Right atrium auricular region (tissue), 2 donors: Measurements from ENCODE around the gene ANP32A. TPM values are rescaled to one million over a fixed set of nuclear protein-coding genes. Genes with fewer than 3 reads are reported as not detected.
A peak's percentile ranks its signal among the peaks of the same experiment; 100 is the strongest.

Experiments used
- DNase-seq: peaks from one replicate; pipeline ENCODE4 v3.0.0-alpha.2; 2019; ENCODE audit warnings: low spot score
- H3K27ac ChIP-seq, 2 donors: fragments of 200-600 bp; sonication (generic); 1 replicate in 1 of 2; 2 replicates in 1 of 2; pipeline ENCODE4 v1.5.1; 2016 to 2019
- H3K27me3 ChIP-seq, 2 donors: fragments of 200-600 bp; sonication (generic); one replicate each; pipeline versions ENCODE4 v1.5.1 to v1.6.0; 2017 to 2019
- H3K36me3 ChIP-seq: fragments of 200-600 bp; sonication (generic); one replicate; pipeline ENCODE4 v1.5.1; 2016
- H3K4me1 ChIP-seq, 2 donors: fragments of 200-600 bp; sonication (generic); one replicate each; pipeline versions ENCODE4 v1.5.1 to v1.6.0; 2017 to 2019
- H3K4me3 ChIP-seq, 2 donors: fragments of 200-600 bp; sonication (generic); 1 replicate in 1 of 2; 2 replicates in 1 of 2; pipeline ENCODE4 v1.5.1; 2017 to 2019; ENCODE audit warnings: mild to moderate bottlenecking in 1 of 2, moderate library complexity in 1 of 2
- H3K9me3 ChIP-seq, 2 donors: fragments of 200-600 bp; sonication (generic); one replicate each; pipeline ENCODE4 v1.5.1; 2019
- total RNA-seq, 2 donors: library from RNA; depleted of rRNA; stranded (reverse); fragments of >200 nt; gene quantifications; one replicate each; pipeline ENCODE4 v1.1.0, GENCODE V29; 2016
- TF ChIP-seq, protein P1 (sequence below), 2 donors: fragments of 200-600 bp; sonication (generic); IDR thresholded peaks; one replicate each; pipeline ENCODE4 v1.5.1; 2019; ENCODE audit warnings: antibody characterized with exemption in 2 of 2

Gene ANP32A
- total RNA-seq, 2 donors from 2014 or later: 60.9 to 69.2 TPM

DNA sequence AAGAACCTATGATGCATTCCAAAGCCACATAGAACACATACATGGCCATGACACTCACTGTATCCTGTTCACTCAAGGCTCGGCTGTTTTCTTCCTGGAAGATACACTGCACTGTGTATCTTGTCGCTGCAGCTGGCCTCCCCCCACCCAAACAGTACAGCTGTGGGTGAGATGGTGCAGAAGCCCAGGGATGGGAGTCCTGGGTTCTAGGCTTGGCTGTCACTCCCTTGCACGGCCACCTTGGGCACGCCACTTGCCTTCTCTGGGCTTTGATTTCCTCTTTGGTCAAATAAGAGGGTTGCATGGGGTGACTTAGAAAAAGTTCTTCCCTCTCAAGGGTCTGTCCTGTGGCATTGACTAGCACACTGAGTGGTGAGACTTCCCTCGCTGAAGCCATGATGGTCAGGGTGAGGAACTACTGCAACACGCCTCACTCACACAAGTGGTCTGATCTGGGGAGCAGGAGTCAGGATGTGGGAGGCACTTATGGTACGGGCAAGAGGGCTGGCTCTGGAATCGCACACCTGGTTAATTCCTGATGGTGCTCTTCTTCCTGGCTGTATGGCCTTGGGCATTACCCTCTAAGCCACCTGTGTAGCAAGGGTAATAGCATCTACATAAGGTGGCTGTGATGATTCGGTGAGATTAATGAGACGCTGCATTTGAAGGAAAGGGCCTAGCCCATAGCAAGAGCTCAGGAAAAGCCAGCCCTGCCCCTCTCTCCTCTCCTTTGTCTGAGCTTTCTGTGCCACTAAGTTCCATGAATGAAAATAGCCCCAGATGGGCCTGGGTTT lies 44.0 kb downstream of the ANP32A start:
- no peak for DNase-seq
- no peak overlapping the region for H3K4me3 ChIP-seq
- peaks cover 32% of the 10 kb centered on the region for H3K36me3 ChIP-seq
- H3K27ac ChIP-seq: peak overlapping the region; percentile 52 to 79
- H3K27me3 ChIP-seq: no peaks in the 10 kb centered on the region
- TF ChIP-seq, protein P1, sequence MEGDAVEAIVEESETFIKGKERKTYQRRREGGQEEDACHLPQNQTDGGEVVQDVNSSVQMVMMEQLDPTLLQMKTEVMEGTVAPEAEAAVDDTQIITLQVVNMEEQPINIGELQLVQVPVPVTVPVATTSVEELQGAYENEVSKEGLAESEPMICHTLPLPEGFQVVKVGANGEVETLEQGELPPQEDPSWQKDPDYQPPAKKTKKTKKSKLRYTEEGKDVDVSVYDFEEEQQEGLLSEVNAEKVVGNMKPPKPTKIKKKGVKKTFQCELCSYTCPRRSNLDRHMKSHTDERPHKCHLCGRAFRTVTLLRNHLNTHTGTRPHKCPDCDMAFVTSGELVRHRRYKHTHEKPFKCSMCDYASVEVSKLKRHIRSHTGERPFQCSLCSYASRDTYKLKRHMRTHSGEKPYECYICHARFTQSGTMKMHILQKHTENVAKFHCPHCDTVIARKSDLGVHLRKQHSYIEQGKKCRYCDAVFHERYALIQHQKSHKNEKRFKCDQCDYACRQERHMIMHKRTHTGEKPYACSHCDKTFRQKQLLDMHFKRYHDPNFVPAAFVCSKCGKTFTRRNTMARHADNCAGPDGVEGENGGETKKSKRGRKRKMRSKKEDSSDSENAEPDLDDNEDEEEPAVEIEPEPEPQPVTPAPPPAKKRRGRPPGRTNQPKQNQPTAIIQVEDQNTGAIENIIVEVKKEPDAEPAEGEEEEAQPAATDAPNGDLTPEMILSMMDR (IDR thresholded peaks at IDR 0.05): no peak
- no peaks in the 10 kb centered on the region for H3K9me3 ChIP-seq
- peaks cover 0 to 27% of the 10 kb centered on the region in 2 donors for H3K4me1 ChIP-seq

DNA sequence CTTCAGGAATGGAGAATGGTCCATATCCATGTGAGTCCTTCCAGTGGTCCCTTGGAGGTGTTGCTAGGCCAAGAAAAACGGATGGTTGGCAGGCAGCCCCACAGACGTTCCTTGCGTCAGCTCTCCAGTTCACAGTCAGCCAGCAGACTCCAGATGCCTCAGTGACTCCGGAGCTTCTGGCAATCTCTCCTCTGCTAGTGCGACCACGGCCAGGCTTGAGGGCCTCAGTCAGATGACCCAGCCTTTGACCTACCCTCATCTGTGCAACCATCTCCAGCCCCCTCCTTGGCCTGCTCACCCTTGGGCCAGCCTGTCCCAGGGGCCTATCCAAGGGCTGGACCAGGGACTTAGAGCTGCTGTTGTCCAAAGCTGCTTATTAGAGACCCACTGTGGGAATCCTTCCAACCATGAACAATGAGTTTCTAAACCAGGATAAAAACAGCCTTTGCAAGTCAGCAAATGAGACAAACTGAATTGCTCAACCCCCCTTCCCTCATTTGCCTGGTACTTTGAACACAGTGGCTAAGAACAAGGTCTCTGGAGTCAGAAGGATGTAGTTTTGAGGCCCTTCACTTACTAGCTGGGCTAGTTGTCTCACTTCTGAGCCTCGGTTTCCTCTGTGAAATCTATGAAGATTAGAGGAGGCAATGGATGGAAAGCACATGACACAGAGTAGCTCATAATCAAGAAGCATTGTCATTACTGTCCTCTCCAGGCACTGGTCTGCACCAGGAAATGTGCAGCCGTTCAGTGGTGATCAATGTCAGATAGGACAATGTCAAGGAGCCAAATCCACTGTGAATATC lies 44.8 kb downstream of the ANP32A start:
- Histone ChIP-seq H3K27me3 (no peaks in the 10 kb centered on the region), H3K4me1 (peaks cover 0 to 27% of the 10 kb centered on the region in 2 donors), H3K36me3 (peaks cover 24% of the 10 kb centered on the region), H3K4me3 (no peak overlapping the region), H3K27ac (peak overlapping the region; percentile 52 to 79), H3K9me3 (no peaks in the 10 kb centered on the region)
- TF ChIP-seq, protein P1 (IDR thresholded peaks at IDR 0.05): no peak
- peak; percentile 97 for DNase-seq

DNA sequence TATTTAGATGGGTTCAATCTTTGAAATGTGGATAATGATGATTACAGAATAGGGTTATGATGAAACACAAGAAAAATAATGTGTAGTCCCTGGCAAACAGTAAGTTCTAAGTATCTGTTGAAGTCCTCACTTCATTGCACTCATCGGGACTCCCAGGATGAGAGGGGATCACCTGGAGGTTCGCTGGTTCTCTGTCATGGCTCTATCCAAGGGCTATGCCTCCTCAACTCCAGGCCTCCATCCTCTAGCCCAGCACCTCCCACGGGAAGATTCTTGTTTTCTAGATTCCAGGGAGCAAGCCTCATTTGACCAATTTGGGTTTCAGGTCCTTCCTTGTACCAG lies 45.5 kb downstream of the ANP32A start:
- peaks cover 18% of the 10 kb centered on the region for H3K36me3 ChIP-seq
- no peaks in the 10 kb centered on the region for H3K27me3 ChIP-seq
- peaks cover 0 to 27% of the 10 kb centered on the region in 2 donors for H3K4me1 ChIP-seq
- no peaks in the 10 kb centered on the region for H3K9me3 ChIP-seq
- TF ChIP-seq, protein P1 (IDR thresholded peaks at IDR 0.05): no peak
- H3K27ac ChIP-seq: peak overlapping the region; percentile 52 to 79
- no peak for DNase-seq
- H3K4me3 ChIP-seq: no peak overlapping the region

DNA sequence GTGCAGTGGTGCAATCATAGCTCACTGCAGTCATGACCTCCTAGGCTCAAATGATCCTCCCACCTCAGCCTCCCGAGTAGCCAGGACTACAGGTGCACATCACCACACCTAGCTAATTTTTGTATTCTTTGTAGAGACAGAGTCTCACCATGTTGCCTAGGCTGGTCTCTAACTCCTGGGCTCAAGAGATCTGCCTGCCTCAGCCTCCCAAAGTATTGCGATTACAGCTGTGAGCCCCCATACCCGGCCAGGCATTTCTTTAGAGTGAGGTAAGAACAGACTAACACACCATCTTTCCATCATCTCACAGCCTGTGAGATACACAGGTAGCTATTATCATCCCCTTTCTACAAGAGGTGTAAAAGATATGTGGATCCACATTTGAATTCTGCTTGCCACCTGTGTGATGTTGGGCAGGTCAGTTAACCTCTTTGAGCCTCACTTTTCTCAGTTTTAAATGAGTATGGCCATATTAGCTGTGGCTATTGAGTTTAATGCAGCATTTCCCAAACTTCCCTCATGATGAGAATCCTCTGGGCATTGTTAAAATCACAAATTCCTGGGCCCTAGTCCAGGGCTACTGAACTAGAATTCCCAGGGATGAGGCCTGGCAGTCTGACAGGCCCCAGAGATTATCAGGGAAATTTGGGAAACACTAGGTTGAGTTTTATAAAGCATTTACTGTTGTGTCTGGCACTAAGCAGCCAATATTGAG lies 46.0 kb downstream of the ANP32A start:
- Histone ChIP-seq H3K36me3 (peaks cover 15% of the 10 kb centered on the region), H3K9me3 (no peaks in the 10 kb centered on the region), H3K27ac (peak overlapping the region; percentile 52 to 79), H3K27me3 (no peaks in the 10 kb centered on the region), H3K4me1 (peaks cover 0 to 27% of the 10 kb centered on the region in 2 donors), H3K4me3 (no peak overlapping the region)
- DNase-seq: no peak
- TF ChIP-seq, protein P1 (IDR thresholded peaks at IDR 0.05): no peak

DNA sequence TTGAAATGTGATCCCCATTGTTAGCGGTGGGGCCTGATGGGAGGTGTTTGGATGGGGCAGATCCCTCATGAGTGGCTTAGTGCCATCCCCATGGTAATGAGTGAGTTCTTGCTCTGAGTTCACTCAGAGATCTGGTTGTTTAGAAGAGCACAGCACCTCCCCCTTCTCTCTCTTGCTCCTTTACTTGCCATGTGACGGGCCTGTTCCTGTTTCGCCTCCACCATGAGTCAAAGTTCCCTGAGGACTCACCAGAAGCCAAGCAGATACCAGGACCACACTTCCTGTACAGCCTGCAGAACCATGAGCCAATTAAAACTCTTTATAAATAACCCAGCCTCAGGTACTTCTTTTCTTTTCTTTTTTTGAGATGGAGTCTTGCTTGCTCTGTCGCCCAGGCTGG lies 46.6 kb downstream of the ANP32A start:
- DNase-seq: no peak
- Histone ChIP-seq H3K4me1 (peaks cover 0 to 27% of the 10 kb centered on the region in 2 donors), H3K4me3 (no peak overlapping the region), H3K27me3 (no peaks in the 10 kb centered on the region), H3K9me3 (no peaks in the 10 kb centered on the region), H3K36me3 (peaks cover 10% of the 10 kb centered on the region), H3K27ac (no peak overlapping the region)
- TF ChIP-seq, protein P1 (IDR thresholded peaks at IDR 0.05): no peak
